HEK293 (cell line): ENCODE data around the gene PKIG.

Source experiments
- GLIS2 ChIP-seq: fragments of 450-650 bp; formaldehyde crosslinking; IDR thresholded peaks from 2 replicates; pipeline ENCODE4 v1.5.1; 2016; ENCODE audit warnings: missing biosample characterization, missing genetic modification characterization
- RBAK ChIP-seq: fragments of 450-650 bp; formaldehyde crosslinking; IDR thresholded peaks from 2 replicates; pipeline ENCODE4 v1.5.1; 2016; ENCODE audit warnings: missing biosample characterization, missing genetic modification characterization
- TRIM28 ChIP-seq: IDR thresholded peaks from 2 replicates; pipeline ENCODE4 v1.6.1; 2011; ENCODE audit warnings: low read length, control low read depth, borderline replicate concordance
- ZNF175 ChIP-seq: fragments of 450-650 bp; formaldehyde crosslinking; IDR thresholded peaks from 2 replicates; pipeline ENCODE4 v1.5.1; 2016; ENCODE audit warnings: missing biosample characterization, missing genetic modification characterization
- TF ChIP-seq, protein P1 (sequence below): fragments of 450-650 bp; formaldehyde crosslinking; IDR thresholded peaks from 2 replicates; pipeline ENCODE4 v1.5.1; 2016; ENCODE audit warnings: missing biosample characterization, missing genetic modification characterization
- TF ChIP-seq, protein P2 (sequence below): fragments of 450-650 bp; formaldehyde crosslinking; IDR thresholded peaks from 2 replicates; pipeline ENCODE4 v1.5.1; 2016; ENCODE audit warnings: missing biosample characterization, missing genetic modification characterization
- TF ChIP-seq, protein P3 (sequence below): sonication (generic); formaldehyde crosslinking; IDR thresholded peaks from 2 replicates; pipeline ENCODE4 v1.8.1; 2022; ENCODE audit warnings: mild to moderate bottlenecking, moderate library complexity, missing genetic modification reagents

DNA sequence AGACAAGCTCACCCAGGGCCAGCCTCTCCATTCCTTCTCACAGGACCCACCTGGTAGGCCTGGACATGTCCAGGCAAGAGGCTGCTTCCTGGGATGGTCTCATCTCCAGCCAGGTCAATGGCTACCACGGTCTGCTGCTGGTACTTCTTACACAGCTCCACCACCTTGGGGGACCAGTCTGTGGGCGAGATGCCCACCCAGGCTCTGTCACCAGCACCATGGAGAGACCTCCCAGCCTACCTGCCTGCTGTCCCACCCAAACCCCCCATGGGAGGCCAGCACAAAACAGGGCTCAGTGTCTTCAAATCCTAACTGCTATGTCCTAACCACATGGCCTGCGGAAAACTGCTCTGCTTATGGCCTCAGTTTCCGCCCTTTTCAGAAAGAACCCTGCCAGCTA is 41.8 kb downstream of the PKIG start:
- TF ChIP-seq, protein P1, sequence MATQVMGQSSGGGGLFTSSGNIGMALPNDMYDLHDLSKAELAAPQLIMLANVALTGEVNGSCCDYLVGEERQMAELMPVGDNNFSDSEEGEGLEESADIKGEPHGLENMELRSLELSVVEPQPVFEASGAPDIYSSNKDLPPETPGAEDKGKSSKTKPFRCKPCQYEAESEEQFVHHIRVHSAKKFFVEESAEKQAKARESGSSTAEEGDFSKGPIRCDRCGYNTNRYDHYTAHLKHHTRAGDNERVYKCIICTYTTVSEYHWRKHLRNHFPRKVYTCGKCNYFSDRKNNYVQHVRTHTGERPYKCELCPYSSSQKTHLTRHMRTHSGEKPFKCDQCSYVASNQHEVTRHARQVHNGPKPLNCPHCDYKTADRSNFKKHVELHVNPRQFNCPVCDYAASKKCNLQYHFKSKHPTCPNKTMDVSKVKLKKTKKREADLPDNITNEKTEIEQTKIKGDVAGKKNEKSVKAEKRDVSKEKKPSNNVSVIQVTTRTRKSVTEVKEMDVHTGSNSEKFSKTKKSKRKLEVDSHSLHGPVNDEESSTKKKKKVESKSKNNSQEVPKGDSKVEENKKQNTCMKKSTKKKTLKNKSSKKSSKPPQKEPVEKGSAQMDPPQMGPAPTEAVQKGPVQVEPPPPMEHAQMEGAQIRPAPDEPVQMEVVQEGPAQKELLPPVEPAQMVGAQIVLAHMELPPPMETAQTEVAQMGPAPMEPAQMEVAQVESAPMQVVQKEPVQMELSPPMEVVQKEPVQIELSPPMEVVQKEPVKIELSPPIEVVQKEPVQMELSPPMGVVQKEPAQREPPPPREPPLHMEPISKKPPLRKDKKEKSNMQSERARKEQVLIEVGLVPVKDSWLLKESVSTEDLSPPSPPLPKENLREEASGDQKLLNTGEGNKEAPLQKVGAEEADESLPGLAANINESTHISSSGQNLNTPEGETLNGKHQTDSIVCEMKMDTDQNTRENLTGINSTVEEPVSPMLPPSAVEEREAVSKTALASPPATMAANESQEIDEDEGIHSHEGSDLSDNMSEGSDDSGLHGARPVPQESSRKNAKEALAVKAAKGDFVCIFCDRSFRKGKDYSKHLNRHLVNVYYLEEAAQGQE: no peak
- TF ChIP-seq, protein P2, sequence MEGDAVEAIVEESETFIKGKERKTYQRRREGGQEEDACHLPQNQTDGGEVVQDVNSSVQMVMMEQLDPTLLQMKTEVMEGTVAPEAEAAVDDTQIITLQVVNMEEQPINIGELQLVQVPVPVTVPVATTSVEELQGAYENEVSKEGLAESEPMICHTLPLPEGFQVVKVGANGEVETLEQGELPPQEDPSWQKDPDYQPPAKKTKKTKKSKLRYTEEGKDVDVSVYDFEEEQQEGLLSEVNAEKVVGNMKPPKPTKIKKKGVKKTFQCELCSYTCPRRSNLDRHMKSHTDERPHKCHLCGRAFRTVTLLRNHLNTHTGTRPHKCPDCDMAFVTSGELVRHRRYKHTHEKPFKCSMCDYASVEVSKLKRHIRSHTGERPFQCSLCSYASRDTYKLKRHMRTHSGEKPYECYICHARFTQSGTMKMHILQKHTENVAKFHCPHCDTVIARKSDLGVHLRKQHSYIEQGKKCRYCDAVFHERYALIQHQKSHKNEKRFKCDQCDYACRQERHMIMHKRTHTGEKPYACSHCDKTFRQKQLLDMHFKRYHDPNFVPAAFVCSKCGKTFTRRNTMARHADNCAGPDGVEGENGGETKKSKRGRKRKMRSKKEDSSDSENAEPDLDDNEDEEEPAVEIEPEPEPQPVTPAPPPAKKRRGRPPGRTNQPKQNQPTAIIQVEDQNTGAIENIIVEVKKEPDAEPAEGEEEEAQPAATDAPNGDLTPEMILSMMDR (tag by site-specific recombination): no peak
- no peak for TF ChIP-seq GLIS2 (tag by site-specific recombination)
- no peak for TF ChIP-seq RBAK (tag by site-specific recombination)
- TF ChIP-seq TRIM28: no peak
- TF ChIP-seq, protein P3, sequence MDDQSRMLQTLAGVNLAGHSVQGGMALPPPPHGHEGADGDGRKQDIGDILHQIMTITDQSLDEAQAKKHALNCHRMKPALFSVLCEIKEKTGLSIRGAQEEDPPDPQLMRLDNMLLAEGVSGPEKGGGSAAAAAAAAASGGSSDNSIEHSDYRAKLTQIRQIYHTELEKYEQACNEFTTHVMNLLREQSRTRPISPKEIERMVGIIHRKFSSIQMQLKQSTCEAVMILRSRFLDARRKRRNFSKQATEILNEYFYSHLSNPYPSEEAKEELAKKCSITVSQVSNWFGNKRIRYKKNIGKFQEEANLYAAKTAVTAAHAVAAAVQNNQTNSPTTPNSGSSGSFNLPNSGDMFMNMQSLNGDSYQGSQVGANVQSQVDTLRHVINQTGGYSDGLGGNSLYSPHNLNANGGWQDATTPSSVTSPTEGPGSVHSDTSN (CRISPR knock-in tag): no peak
- no peak for TF ChIP-seq ZNF175
